Left ventricle myocardium inferior (tissue), 1 donor: ENCODE data around the gene GRID1. TPM values are rescaled to one million over a fixed set of nuclear protein-coding genes. Genes with fewer than 3 reads are reported as not detected.

Experiments
- DNase-seq: peaks from one replicate; pipeline ENCODE4 v3.0.0-alpha.2; 2020
- H3K27ac ChIP-seq: fragments of 200-600 bp; replicated peaks from 2 replicates; pipeline ENCODE4 v1.8.0; 2021
- H3K27me3 ChIP-seq: fragments of 200-600 bp; 2 replicates; pipeline ENCODE4 v1.8.0; 2021; ENCODE audit warnings: low read depth
- H3K36me3 ChIP-seq: fragments of 200-600 bp; 2 replicates; pipeline ENCODE4 v1.8.0; 2021
- H3K4me1 ChIP-seq: fragments of 200-600 bp; 2 replicates; pipeline ENCODE4 v1.8.0; 2021
- H3K4me3 ChIP-seq: fragments of 200-600 bp; 2 replicates; pipeline ENCODE4 v1.8.0; 2021; ENCODE audit warnings: mild to moderate bottlenecking, moderate library complexity
- H3K9me3 ChIP-seq: fragments of 200-600 bp; replicated peaks from 2 replicates; pipeline ENCODE4 v1.8.0; 2021
- CTCF ChIP-seq: fragments of 200-600 bp; IDR thresholded peaks from 2 replicates; pipeline ENCODE4 v1.8.0; 2021; ENCODE audit warnings: antibody characterized with exemption, mild to moderate bottlenecking, borderline replicate concordance
- intact Hi-C: fragments of 100-400 bp; cut with micrococcal nuclease; formaldehyde crosslinking; loops from one replicate; pipeline ENCODE4 v1.11.0; 2022
- total RNA-seq: library from RNA; stranded (reverse); fragmentation: NEBNext Ultra II Directional; extraction: Animal tissue kit (Norgen Biotek cat#: 25700); gene quantifications from one replicate; pipeline ENCODE4 v1.2.1, GENCODE V29; 2021
- donor health status: DM: no; HTN: yes; CAD: no; lungs with severe emphysema.

The GRID1 gene
- total RNA-seq, 1 donor from 2014 or later = 1.6 TPM

- no peaks in the 10 kb centered on the region for H3K36me3 ChIP-seq
- TF ChIP-seq CTCF = peak; percentile 61
- peak; percentile 45 for DNase-seq
- H3K27ac ChIP-seq = no peak overlapping the region
- H3K9me3 ChIP-seq = no peaks in the 10 kb centered on the region
- intact Hi-C loops = no loop called here
- peaks cover 57% of the 10 kb centered on the region for H3K4me1 ChIP-seq
- peaks cover 60% of the 10 kb centered on the region for H3K27me3 ChIP-seq
- peak overlapping the region; percentile 32 for H3K4me3 ChIP-seq
Measured at GRCh38 chr10:86363184-86363832, 3.3 kb downstream of the GRID1 start.

GRCh38 chr10:86362586-86363183, 3.9 kb downstream of the GRID1 start:
- Histone ChIP-seq H3K4me1 (peaks cover 56% of the 10 kb centered on the region), H3K4me3 (peak overlapping the region; percentile 32), H3K27ac (no peak overlapping the region), H3K27me3 (peaks cover 54% of the 10 kb centered on the region), H3K36me3 (no peaks in the 10 kb centered on the region), H3K9me3 (no peaks in the 10 kb centered on the region)
- TF ChIP-seq CTCF = no peak
- intact Hi-C loops = no loop called here
- DNase-seq = no peak

GRCh38 chr10:86362129-86362527, 4.5 kb downstream of the GRID1 start:
- peaks cover 48% of the 10 kb centered on the region for H3K27me3 ChIP-seq
- intact Hi-C loops = no loop called here
- H3K4me3 ChIP-seq = no peak overlapping the region
- H3K4me1 ChIP-seq = peaks cover 56% of the 10 kb centered on the region
- no peak for DNase-seq
- H3K9me3 ChIP-seq = no peaks in the 10 kb centered on the region
- no peak for TF ChIP-seq CTCF
- H3K36me3 ChIP-seq = no peaks in the 10 kb centered on the region
- no peak overlapping the region for H3K27ac ChIP-seq

GRCh38 chr10:86361156-86362128, 5.2 kb downstream of the GRID1 start:
- no peak for TF ChIP-seq CTCF
- intact Hi-C loops = no loop called here
- Histone ChIP-seq H3K4me3 (no peak overlapping the region), H3K9me3 (no peaks in the 10 kb centered on the region), H3K27ac (peak overlapping the region; percentile 43), H3K4me1 (peaks cover 57% of the 10 kb centered on the region), H3K36me3 (no peaks in the 10 kb centered on the region), H3K27me3 (peaks cover 42% of the 10 kb centered on the region)
- DNase-seq = no peak

- Histone ChIP-seq H3K4me1 (peaks cover 58% of the 10 kb centered on the region), H3K36me3 (no peaks in the 10 kb centered on the region), H3K27ac (peak overlapping the region; percentile 43), H3K4me3 (no peak overlapping the region), H3K27me3 (peaks cover 35% of the 10 kb centered on the region), H3K9me3 (no peaks in the 10 kb centered on the region)
- DNase-seq = no peak
- no peak for TF ChIP-seq CTCF
- intact Hi-C loops = no loop called here
Measured at GRCh38 chr10:86360657-86361056, 5.9 kb downstream of the GRID1 start.
